GM15510 (cell line): ENCODE results near the gene ARMC9.

ENCODE experiments used
- POLR2A ChIP-seq: IDR thresholded peaks from 3 replicates; pipeline ENCODE4 v1.6.1; 2011; ENCODE audit warnings: borderline replicate concordance; ENCODE audit not compliant: insufficient read length; ENCODE audit errors: extremely low read depth

ARMC9 gene

GRCh38 chr2:231243866-231244265 lies 45.4 kb downstream of the ARMC9 start:
- TF ChIP-seq POLR2A: no peak

GRCh38 chr2:231244382-231245248 lies 46.2 kb downstream of the ARMC9 start:
- no peak for TF ChIP-seq POLR2A

- no peak for TF ChIP-seq POLR2A
Measured at GRCh38 chr2:231245249-231246094, 47.0 kb downstream of the ARMC9 start.

- TF ChIP-seq POLR2A: no peak
Measured at GRCh38 chr2:231246171-231246842, 47.9 kb downstream of the ARMC9 start.

- no peak for TF ChIP-seq POLR2A
Measured at GRCh38 chr2:231250146-231250545, 51.7 kb downstream of the ARMC9 start.

GRCh38 chr2:231250698-231251097 lies 52.3 kb downstream of the ARMC9 start:
- no peak for TF ChIP-seq POLR2A

GRCh38 chr2:231256494-231256893 lies 58.1 kb downstream of the ARMC9 start:
- TF ChIP-seq POLR2A: no peak

GRCh38 chr2:231257763-231258162 lies 59.3 kb downstream of the ARMC9 start:
- no peak for TF ChIP-seq POLR2A

- no peak for TF ChIP-seq POLR2A
Measured at GRCh38 chr2:231258701-231259100, 60.3 kb downstream of the ARMC9 start.

- TF ChIP-seq POLR2A: no peak
Measured at GRCh38 chr2:231259104-231259503, 60.7 kb downstream of the ARMC9 start.

GRCh38 chr2:231260442-231261208 lies 62.2 kb downstream of the ARMC9 start:
- no peak for TF ChIP-seq POLR2A

GRCh38 chr2:231263118-231263831 lies 64.8 kb downstream of the ARMC9 start:
- no peak for TF ChIP-seq POLR2A

GRCh38 chr2:231270221-231271114 lies 72.0 kb downstream of the ARMC9 start:
- no peak for TF ChIP-seq POLR2A
